ENCODE data around the gene MTMR11.
A peak's percentile ranks its signal among the peaks of the same experiment; 100 is the strongest.
"Not testable (repeated sequence)": the region's sequence is repeated elsewhere in the genome, so short reads cannot be mapped to it uniquely, and the experiment has no call there.

MTMR11 gene

DNA sequence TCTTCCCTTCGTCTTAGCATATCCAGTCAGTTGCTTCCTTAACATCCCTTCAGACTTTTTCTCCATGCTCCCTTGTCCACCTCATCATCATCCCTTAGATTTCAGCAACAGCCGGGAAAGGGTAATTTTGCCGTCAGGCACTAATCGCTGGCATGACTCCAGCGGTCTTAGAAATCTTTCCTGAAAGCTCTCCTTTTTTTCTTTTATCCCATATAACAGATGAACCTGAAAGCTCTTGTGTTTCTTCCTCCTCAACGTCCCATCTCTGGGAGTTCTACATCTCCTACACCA is 47.7 kb downstream of the MTMR11 start:
- H3K27ac ChIP-seq, result peak overlapping the region; percentile 96
- no peaks in the 10 kb centered on the region for H3K27me3 ChIP-seq (replicated peaks)
- peak overlapping the region; percentile 53 for H3K4me3 ChIP-seq (ENCODE audit: low read depth, low read length)
- DNase-seq, result peak; percentile 24
- TF ChIP-seq, protein P1, sequence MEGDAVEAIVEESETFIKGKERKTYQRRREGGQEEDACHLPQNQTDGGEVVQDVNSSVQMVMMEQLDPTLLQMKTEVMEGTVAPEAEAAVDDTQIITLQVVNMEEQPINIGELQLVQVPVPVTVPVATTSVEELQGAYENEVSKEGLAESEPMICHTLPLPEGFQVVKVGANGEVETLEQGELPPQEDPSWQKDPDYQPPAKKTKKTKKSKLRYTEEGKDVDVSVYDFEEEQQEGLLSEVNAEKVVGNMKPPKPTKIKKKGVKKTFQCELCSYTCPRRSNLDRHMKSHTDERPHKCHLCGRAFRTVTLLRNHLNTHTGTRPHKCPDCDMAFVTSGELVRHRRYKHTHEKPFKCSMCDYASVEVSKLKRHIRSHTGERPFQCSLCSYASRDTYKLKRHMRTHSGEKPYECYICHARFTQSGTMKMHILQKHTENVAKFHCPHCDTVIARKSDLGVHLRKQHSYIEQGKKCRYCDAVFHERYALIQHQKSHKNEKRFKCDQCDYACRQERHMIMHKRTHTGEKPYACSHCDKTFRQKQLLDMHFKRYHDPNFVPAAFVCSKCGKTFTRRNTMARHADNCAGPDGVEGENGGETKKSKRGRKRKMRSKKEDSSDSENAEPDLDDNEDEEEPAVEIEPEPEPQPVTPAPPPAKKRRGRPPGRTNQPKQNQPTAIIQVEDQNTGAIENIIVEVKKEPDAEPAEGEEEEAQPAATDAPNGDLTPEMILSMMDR (IDR thresholded peaks at IDR 0.05; ENCODE audit: low read depth, low read length, missing control alignments), result no peak
- H3K36me3 ChIP-seq (replicated peaks), result no peaks in the 10 kb centered on the region
- in situ Hi-C loops (cut with HindIII; ENCODE audit: low pct_ligation_motif_present, low sequenced_read_pairs), result no loop called here

DNA sequence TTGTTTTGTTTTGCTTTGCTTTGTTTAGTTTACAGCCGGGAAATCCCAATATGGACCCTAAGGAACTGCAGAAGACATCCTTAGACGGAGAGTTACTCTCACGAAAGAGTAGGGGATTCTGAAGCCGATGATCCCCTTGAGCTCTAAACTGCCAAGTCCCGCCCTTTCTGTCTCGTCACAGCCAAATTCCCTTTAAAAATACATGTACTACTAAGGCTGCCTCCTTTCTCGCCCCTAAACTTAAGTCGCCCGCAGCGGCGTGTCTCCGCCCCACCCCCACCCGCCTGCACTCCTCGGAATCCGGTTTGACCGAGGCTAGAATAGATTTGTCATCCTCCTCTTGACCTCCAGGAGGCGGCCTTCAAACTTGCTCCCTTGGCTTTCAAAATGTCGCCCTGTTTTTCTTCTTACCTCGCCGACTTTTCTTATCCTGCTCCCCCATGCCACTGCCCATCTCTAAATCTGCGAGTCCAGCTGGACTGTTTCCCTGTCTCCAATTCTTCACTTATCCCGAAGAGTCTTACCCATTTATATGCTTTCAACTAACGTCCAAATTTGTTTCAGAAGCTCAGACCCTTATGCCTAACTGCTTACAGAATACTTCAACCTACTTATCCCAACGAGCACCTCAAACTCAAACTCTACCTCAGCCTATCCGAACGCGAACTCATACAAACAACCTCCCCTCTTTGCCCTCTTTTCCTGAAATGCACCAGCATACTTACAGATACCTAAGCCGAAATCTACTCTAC is 48.3 kb downstream of the MTMR11 start:
- DNase-seq, result peak; percentile 84
- peak overlapping the region; percentile 53 for H3K4me3 ChIP-seq (ENCODE audit: low read depth, low read length)
- TF ChIP-seq, protein P1 (IDR thresholded peaks at IDR 0.05; ENCODE audit: low read depth, low read length, missing control alignments), result peak; percentile 81
- in situ Hi-C loops (cut with HindIII; ENCODE audit: low pct_ligation_motif_present, low sequenced_read_pairs), result no loop called here
- H3K36me3 ChIP-seq (replicated peaks), result no peaks in the 10 kb centered on the region
- H3K27ac ChIP-seq, result peak overlapping the region; percentile 96
- H3K27me3 ChIP-seq (replicated peaks), result no peaks in the 10 kb centered on the region

DNA sequence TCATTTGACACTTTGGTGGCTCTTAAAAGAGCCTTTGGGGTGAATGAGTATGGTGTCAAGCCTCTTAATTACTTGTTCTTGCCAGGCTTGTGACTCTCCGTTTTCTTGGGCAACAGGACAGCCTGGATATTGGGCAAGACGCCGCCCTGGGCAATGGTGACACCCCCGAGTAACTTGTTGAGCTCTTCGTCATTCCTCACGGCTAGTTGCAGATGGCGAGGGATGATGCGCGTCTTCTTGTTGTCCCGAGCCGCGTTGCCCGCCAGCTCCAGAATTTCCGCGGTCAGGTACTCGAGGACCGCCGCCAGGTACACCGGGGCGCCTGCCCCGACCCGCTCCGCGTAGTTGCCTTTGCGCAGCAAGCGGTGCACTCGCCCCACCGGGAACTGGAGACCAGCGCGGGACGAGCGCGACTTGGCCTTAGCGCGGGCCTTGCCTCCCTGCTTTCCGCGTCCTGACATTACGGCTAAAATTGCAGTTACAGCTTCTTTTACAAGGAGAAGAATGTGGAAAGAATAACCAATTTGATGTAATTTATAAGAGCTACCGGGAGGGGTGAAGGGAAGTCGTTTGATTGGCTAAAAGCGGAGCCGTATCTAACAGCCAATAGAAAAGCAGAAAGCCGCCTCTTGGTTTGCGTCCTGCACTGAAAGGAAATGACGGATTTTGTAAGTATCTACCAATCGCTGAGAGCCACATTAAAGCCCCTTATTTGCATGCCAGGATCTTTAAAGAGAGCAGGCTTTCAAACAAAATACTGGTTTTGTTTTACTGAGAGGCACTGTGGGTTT is 49.0 kb downstream of the MTMR11 start:
- TF ChIP-seq, protein P1 (IDR thresholded peaks at IDR 0.05; ENCODE audit: low read depth, low read length, missing control alignments), result no peak
- peak; percentile 97 for DNase-seq
- Histone ChIP-seq H3K36me3 (replicated peaks) (no peaks in the 10 kb centered on the region), H3K27ac (peak overlapping the region; percentile 96), H3K4me3 (ENCODE audit: low read depth, low read length) (peak overlapping the region; percentile 68), H3K27me3 (replicated peaks) (no peaks in the 10 kb centered on the region)
- in situ Hi-C loops (cut with HindIII; ENCODE audit: low pct_ligation_motif_present, low sequenced_read_pairs), result no loop called here

DNA sequence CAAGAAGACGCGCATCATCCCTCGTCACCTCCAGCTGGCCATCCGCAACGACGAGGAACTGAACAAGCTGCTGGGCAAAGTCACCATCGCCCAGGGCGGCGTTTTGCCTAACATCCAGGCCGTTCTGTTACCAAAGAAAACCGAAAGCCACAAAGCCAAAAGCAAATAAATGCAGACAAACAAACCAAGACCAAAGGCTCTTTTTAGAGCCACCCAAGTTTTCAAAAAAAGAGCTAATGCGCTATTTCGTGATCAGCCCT is 49.6 kb downstream of the MTMR11 start:
- in situ Hi-C loops (cut with HindIII; ENCODE audit: low pct_ligation_motif_present, low sequenced_read_pairs); DNase-seq: not testable (repeated sequence)

DNA sequence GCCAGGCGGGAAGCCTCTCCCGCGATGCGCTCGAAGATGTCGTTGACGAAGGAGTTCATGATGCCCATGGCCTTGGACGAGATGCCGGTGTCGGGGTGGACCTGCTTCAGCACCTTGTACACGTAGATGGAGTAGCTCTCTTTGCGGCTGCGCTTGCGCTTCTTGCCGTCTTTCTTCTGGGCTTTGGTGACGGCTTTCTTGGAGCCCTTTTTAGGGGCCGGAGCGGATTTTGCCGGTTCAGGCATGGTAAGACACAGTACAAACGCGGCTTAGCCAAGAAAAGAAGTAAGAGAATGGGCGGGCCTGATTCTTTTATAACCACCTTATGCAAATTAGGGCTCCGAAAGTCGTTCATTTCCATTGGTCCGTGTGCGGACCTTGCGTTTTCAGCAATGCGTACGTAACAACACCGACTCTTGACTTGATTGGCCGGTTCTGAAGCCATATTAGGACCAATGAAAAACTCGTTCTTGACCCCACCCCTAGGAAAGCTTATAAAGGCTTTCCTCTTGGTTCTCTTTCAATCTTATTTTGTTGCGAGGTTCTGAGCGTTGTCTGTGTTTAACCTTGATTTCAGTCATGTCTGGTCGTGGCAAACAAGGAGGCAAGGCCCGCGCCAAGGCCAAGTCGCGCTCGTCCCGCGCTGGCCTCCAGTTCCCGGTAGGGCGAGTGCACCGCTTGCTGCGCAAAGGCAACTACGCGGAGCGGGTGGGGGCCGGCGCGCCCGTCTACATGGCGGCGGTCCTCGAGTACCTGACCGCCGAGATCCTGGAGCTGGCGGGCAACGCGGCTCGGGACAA is 50.1 kb downstream of the MTMR11 start:
- TF ChIP-seq, protein P1 (IDR thresholded peaks at IDR 0.05; ENCODE audit: low read depth, low read length, missing control alignments), result no peak
- in situ Hi-C loops (cut with HindIII; ENCODE audit: low pct_ligation_motif_present, low sequenced_read_pairs), result no loop called here
- DNase-seq, result peak; percentile 99

More for the DNA sequence above, 49.6 kb downstream of the MTMR11 start:
- H3K36me3 ChIP-seq (replicated peaks); H3K27me3 ChIP-seq (replicated peaks): not testable (repeated sequence)
- Histone ChIP-seq H3K27ac (peak overlapping the region; percentile 96), H3K4me3 (ENCODE audit: low read depth, low read length) (peak overlapping the region; percentile 68)

DNA sequence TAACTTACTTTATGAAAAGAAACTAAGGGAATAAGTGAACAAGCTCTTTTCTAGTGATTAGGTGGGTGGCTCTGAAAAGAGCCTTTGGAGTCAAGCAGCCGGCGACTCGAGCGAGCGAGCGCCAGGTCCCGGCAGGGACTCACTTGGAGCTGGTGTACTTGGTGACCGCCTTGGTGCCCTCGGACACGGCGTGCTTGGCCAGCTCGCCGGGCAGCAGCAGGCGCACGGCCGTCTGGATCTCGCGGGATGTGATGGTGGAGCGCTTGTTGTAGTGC is 50.6 kb downstream of the MTMR11 start:
- Histone ChIP-seq H3K27ac (peak overlapping the region; percentile 96), H3K4me3 (ENCODE audit: low read depth, low read length) (peak overlapping the region; percentile 68)
- H3K27me3 ChIP-seq (replicated peaks); DNase-seq; in situ Hi-C loops (cut with HindIII; ENCODE audit: low pct_ligation_motif_present, low sequenced_read_pairs); H3K36me3 ChIP-seq (replicated peaks): not testable (repeated sequence)

More for the DNA sequence above, 50.1 kb downstream of the MTMR11 start:
- H3K27me3 ChIP-seq (replicated peaks), result no peaks in the 10 kb centered on the region
- peak overlapping the region; percentile 96 for H3K27ac ChIP-seq
- H3K4me3 ChIP-seq (ENCODE audit: low read depth, low read length), result peak overlapping the region; percentile 68
- no peaks in the 10 kb centered on the region for H3K36me3 ChIP-seq (replicated peaks)
